GM19099 (cell line): ENCODE measurements around the gene ADD3.

ENCODE experiments used
- POLR2A ChIP-seq: IDR thresholded peaks from 3 replicates; pipeline ENCODE4 v1.6.1; 2011; ENCODE audit warnings: low read depth; ENCODE audit not compliant: insufficient read length; ENCODE audit errors: extremely low read depth

Gene ADD3

GRCh38 chr10:110052916-110053315 is 45.1 kb downstream of the ADD3 start:
- no peak for TF ChIP-seq POLR2A

DNA sequence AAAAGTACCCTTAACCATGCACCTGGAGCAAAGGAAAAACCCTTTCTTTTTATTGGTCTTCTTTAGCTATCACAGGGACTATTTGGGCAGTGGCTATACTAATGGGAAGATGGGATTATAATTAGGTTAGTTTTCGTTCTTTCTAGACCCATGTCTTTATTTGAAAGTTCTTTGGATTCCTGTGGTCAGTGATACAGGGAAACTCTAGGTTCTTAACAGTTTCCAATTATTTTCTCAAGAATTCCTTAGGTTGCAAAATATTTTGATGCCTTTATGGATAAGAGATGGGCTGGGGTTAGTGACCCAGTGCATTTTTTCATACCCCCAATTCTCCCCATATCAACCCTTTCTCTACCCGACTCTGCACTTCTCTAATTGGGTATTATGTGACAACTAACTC is 49.0 kb downstream of the ADD3 start:
- no peak for TF ChIP-seq POLR2A

DNA sequence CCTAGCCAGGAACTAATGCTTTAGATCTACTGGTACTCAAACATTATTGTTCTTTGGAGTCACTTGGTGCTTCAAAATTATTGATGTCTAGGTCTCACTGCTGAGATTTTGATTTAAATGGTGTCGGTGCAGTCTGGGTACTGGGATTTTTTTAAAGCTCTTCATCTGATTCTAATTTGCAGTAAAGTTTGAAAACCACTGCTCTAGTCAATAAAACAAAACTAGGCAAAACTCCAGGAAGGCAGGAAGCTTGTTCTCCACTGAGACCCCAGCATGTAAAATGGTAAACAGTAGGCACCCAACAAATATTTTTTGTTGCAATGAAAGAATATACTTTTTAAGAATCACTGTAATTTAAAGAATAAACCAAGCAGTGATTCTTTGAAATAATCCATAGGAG is 49.7 kb downstream of the ADD3 start:
- no peak for TF ChIP-seq POLR2A

DNA sequence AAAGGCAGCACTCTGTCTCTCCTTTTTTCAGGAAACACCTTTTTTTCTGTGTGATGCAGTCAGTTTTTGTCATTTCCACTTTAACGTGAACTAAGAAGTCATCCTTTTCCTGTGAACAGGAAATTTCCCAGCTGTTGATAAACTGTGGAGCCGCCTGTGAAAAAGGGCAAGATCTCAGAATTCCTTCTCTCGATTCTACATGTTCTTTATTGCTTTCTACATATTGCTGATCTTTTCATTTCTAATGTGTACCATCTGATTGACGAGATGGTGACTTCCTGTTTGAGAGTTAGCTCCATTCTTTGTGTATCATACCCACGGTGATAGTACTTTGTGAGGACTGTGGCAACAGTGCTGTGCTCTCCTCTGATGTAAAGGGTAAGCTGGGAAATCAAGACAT is 50.4 kb downstream of the ADD3 start:
- TF ChIP-seq POLR2A = no peak

DNA sequence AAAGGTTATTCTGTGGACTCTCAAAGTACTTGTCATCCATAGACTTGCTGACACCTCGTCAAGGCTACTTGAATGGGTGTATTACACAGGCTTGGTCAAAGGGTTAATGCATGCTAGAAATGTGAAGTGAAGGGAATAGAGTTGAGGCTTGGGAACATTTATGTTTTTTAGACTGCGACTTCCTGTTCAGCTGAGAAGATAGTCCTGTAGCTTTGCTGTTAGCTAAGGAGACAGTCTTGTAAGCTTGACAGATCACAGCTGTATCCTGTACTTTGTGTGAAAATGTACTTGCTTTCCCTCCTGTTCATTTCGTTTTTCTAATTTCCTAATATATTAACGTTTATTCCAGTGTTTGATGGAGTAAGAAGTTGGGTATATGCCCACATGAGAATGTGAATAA is 52.1 kb downstream of the ADD3 start:
- no peak for TF ChIP-seq POLR2A

DNA sequence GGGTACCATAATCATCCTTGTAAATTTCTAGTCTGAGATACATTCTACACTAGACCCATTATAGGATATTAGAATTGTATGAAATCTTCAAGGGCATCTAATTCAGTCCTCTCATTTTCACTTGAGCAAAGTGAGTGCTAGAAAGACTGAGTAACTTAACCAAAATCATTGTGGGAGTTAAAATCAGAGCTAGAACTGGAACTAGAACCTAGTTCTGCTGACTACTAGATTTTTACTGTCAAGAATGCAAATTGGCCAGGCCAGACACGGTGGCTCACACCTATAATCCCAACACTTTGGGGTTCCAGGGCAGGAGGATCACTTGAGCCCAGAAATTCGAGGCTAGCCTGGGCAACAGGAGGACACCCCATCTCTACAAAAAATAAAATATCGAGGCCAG is 53.9 kb downstream of the ADD3 start:
- TF ChIP-seq POLR2A = no peak

DNA sequence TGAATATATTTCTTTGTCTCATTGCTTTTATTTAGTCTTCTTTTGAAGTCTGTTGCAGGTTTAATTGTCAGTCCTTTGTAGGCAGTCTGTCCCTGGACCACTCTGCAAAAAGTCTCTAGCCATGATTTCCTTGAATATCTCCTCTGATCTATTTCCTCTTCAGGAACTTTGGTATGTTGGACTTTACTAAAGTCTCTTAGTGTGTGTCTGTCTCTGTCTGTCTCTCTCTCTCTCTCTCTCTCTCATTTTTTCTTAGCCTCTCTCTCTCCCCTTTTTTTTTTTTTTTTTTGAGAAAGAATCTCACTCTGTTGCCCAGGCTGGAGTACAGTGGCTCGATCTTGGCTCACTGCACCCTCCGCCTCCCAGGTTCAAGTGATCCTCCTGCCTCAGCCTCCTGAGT is 57.5 kb downstream of the ADD3 start:
- no peak for TF ChIP-seq POLR2A

DNA sequence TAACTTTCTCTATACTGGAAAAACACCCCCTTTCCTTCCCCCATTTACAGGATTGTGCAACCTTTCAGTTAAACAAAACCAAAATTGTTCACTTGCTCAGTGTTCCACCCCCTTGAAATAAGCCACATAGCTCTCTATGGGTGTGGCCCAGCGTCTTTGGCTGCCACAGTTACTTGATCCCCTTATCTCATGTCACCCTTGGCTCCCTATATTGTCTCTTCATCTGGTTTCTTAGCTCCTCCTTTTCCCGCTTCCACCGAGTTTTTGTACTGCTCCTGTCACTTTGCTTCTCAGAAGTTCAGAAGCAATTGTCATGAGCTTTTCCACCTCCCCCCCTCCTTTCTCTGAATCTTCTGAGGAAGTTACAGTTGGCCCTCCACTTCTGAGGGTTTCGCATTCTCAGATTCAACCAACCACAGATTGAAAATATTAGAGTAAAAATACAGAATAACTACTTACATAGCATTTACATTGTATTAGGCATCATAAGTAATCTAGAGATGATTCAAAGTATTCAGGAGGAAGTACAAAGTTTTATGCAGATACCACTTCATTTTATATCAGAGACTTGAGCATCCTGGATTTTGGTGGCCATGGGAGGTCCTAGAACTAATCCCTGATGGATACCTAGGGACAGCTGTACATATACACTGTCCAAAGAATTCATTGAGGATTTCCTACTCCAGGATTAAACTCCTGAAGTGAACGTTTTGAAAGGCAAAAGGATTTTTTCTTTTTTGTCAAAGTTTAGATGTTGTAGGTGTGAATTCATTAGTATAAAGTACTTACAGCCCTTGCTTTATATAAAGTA is 60.4 kb downstream of the ADD3 start:
- no peak for TF ChIP-seq POLR2A

DNA sequence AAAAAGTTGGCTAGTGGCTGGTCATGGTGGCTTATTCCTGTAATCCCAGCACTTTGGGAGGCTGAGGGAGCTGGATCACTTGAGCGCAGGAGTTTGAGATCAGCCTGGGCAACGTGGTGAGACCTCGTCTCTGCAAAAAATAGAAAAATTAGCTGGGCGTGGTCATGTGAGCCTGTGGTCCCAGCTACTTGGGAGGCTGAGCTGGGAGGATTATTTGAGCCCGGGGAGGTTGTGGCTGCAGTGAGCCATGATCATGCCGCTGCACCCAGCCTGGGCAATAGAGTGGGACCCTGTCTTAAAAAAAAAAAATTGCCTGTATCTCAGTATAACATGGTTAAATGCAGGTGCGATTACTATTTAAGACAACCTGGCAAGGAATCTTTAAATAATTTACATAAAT is 61.0 kb downstream of the ADD3 start:
- TF ChIP-seq POLR2A = no peak

DNA sequence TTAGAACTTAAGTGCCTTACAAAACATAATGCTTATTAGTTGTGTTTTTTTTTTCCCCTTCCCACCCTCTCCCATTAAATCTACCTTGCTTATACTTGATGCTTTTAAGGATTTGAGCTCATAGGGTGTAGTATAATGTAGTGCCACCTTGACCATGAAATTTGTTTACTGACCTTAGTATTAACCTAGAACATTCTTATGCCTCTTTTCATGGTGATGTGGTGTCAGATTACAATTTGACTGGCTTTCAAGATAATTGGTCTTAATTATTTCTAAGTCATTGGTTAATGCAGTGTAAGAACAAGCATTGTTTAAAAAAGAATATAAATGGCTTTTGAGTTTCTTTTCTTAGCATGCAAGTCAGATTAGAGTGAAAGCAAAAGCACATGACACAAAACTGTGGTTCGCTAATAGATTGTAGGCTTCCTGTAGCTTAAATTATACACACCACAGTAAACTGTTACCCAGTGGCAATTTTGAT is 61.8 kb downstream of the ADD3 start:
- no peak for TF ChIP-seq POLR2A

DNA sequence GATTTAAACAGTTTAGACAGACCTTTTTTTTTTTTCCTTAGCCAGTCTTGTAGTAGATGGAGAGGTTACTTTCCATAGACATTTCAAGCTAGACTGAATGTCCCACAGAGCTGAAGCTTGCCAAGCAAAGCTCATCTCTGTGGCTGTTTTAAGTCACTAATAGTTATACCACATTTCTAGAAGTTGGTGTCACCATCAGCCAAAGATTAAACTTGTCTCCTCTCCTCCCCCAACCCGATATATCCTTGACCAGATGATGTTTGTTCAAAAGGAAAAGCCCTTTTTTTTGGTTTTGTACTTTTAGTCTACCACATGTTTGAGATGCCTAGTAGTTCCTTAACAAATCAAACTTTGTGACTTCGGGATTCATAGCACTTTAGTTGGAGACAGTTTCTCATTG is 66.1 kb downstream of the ADD3 start:
- TF ChIP-seq POLR2A = no peak

DNA sequence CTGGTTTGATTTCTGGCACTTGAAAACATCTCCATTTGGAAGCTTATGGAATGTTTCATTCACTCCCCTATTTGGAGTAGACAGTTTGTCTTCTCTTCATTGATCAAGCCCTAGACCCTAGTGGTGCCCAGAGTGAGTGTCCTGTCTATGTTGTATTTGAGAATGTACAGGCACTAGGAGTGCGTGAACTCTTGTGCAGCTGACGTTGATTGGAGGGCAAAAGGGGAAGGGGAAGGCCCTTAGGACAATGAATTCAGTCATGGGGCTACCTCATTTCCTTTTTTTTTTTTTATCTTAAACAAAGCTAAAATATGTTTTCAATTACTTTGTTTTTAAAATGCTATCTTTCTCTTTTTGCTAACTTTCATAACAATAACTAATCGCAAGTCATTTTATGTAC is 66.5 kb downstream of the ADD3 start:
- no peak for TF ChIP-seq POLR2A

DNA sequence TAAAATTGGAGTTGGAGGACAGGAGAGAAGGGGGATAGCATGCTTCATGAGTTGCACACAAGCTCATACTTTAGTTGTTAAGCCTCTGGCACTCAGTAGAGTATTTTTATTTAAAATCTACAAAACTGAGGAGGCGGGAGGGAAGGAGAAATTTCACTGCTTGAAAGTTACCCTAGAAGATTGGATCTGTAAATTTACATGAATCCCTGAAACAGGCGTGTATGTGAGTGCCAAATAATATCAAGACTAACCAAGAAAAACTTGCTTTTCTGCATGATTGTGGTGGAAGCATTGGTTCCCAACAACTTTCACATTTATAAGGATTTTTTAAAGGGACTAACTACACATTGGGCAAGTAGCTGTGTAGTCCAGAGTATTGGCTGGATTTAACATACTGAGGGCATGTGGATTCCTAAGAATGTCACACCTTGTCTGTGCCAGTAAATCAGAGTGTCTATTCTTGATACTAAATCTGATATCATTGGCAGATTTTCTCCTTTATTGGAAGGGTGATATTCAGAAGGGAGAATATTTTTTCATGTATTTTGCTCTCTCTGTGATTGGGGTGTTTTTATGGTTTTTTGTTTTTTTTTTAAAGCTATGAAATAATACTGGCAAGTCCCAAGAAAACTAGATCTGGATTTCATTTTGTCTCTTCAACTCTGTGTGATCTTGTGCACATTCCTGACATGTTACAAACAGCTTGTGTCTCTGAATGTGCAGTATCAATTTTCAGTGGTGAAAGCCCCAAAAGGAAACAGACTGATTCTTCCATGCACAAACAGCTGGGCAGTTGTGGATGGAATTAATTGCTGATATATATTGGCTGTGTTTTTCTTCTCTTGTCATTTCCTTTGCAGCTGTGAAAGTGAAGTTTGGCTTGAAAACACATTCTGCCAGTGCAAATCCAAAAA is 67.2 kb downstream of the ADD3 start:
- no peak for TF ChIP-seq POLR2A

- TF ChIP-seq POLR2A = no peak
Measured at GRCh38 chr10:110075686-110076085, 67.9 kb downstream of the ADD3 start.

DNA sequence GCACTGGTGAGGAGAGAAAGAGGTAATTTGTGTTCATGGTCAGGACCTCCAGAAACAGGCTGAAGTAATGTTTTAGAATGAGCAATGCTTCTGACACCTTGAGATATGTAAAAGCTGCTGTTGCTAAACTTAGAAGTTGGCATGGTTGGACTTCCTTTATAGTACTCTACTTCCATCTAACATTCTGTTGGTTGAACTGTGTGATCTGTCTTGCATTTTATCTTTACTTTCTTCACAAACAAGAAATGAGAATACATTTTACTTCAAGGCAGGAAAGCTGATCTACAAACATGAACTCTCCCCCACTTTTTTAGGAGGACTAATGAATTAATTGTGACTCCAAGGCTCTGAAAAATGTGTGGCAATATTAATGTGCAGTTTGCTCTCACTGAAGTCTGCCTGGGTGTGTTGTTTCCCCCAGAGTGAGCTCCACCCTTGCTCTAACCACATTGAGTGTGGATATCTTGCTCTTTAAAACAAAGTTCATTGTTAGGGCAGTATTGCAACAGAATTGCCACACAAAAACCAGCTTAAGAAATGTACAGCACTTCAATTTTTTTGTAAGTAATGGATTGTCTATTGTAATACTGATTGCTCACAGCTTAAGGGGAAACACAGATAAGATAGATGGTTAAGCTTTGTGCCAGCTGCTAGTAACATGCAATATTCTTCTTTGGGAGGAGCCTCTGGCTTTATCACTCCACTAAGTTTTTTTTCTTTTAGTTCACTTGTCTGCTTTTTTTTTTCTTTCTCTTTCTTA is 69.0 kb downstream of the ADD3 start:
- TF ChIP-seq POLR2A = no peak
